ENCODE measurements around the gene CRADD. TPM values are rescaled to one million over a fixed set of nuclear protein-coding genes. Genes with fewer than 3 reads are reported as not detected.
"Not testable (repeated sequence)": the region's sequence is repeated elsewhere in the genome, so short reads cannot be mapped to it uniquely, and the experiment has no call there.

CRADD gene
- total RNA-seq, 1 donor from 2014 or later: 10.3 TPM

- H3K4me3 ChIP-seq (ENCODE audit: low read depth, low read length): no peak overlapping the region
- DNase-seq (ENCODE audit: low read depth): no peak
- no peak for TF ChIP-seq CTCF (conservative IDR thresholded peaks at IDR 0.05; ENCODE audit: low read depth, low read length)
Measured at GRCh38 chr12:93883436-93884154, 206.4 kb downstream of the CRADD start.

GRCh38 chr12:93884794-93885460 lies 207.8 kb downstream of the CRADD start:
- no peak overlapping the region for H3K4me3 ChIP-seq (ENCODE audit: low read depth, low read length)
- no peak for DNase-seq (ENCODE audit: low read depth)
- no peak for TF ChIP-seq CTCF (conservative IDR thresholded peaks at IDR 0.05; ENCODE audit: low read depth, low read length)

GRCh38 chr12:93885973-93886532 lies 208.9 kb downstream of the CRADD start:
- not testable (repeated sequence) for H3K4me3 ChIP-seq (ENCODE audit: low read depth, low read length); DNase-seq (ENCODE audit: low read depth)

GRCh38 chr12:93886533-93887511 lies 209.6 kb downstream of the CRADD start:
- DNase-seq (ENCODE audit: low read depth): no peak
- H3K4me3 ChIP-seq (ENCODE audit: low read depth, low read length): no peak overlapping the region
- TF ChIP-seq CTCF (conservative IDR thresholded peaks at IDR 0.05; ENCODE audit: low read depth, low read length): no peak

- DNase-seq (ENCODE audit: low read depth): no peak
- TF ChIP-seq CTCF (conservative IDR thresholded peaks at IDR 0.05; ENCODE audit: low read depth, low read length): no peak
- no peak overlapping the region for H3K4me3 ChIP-seq (ENCODE audit: low read depth, low read length)
Measured at GRCh38 chr12:93888964-93889363, 211.8 kb downstream of the CRADD start.

GRCh38 chr12:93889516-93890212 lies 212.5 kb downstream of the CRADD start:
- no peak overlapping the region for H3K4me3 ChIP-seq (ENCODE audit: low read depth, low read length)
- no peak for TF ChIP-seq CTCF (conservative IDR thresholded peaks at IDR 0.05; ENCODE audit: low read depth, low read length)
- no peak for DNase-seq (ENCODE audit: low read depth)

Data from epithelial cell of proximal tubule (primary cell).